HCEC 1CT (cell line): ENCODE measurements around the gene CPNE4.

ENCODE experiments used
- DNase-seq: peaks from one replicate; pipeline ENCODE4 v3.0.0-alpha.2; 2017

Gene CPNE4

DNA sequence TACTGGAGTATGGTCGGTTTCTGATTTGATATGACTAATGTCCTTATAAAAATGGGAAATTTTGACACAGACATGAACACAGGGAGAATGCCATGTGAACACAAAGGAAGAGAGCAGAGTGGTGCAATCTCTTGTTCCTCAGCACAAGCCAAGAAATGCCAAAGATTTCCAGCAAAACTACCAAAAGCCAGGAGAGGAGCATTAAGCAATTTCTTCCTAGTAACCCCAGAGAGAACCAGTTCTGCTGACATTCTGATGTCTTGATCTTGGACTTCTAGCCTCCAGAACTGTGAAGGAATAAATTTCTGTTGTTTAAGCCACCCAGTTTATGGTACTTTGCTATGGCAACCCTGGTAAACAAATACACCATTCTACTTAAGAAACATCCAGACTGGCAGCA lies 304.2 kb downstream of the CPNE4 start:
- no peak for DNase-seq

DNA sequence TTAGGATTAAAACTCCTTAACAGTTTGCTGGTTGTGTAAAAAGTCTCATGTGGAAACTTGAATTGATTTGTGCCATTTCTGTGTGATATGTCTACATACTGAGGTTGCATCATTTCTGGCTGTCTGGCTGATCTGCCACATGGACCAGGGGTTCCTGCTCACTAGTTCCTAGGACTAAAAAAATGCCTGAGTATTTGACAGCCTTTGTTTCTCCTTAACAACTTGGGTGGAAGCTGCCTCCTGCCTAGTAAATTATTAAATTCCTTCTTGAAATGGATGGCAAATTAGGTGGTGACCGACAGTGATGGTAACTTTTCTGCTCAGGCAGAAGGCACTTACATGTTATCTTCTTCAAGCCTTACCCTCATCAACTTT lies 305.2 kb downstream of the CPNE4 start:
- DNase-seq: no peak

DNA sequence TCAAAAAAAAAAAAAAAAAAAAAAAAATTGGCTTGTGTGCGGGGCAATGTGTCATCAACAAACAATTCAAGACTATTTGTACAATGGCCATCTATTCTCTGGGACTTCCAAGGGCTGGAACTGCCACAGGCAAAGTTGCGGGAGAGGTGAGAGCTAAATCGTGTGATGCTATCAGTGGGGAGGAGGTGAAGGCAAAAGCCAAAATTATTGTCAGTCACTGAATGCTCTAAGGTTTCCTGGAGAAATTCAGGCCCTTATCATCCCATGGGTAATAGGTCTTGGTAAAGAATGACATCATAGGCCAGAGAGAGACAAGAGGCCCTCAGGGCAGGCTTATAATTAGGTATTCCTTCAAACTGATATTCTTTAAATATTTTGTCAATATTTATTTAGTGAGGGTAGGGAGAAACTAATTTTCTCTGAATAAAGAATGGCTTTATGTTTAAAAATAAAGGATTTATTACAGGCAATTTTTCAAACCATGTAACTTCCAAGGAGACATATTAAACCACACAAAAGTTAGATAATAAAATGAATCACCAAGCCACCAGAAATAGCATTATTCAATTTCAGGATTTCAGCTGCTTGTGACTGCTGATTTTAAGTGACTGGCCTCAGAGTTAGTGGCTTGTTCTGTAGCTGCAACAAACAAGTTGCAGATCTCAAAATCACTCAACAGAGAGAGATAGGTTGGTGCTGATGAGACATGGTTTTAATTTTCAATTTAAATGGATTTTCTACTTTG lies 305.7 kb downstream of the CPNE4 start:
- DNase-seq: no peak

DNA sequence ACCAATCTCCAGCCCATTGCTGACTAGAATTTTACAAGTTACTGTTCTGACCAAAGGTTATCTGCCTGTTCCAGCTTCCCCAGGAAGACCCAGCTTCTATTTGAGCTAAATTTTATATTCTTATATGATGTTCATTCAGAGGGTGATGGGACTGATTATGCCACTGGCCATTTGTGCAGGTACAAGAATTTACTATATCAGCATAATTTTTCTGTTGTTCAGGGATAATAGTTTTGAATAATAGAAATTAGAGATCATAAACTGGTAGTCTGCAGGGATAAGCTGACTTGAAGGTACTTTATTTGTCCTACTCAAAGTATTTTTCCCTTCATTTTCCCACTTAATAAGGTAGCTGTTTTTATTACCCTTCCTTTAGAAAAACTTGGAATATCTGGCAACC lies 309.4 kb downstream of the CPNE4 start:
- no peak for DNase-seq

DNA sequence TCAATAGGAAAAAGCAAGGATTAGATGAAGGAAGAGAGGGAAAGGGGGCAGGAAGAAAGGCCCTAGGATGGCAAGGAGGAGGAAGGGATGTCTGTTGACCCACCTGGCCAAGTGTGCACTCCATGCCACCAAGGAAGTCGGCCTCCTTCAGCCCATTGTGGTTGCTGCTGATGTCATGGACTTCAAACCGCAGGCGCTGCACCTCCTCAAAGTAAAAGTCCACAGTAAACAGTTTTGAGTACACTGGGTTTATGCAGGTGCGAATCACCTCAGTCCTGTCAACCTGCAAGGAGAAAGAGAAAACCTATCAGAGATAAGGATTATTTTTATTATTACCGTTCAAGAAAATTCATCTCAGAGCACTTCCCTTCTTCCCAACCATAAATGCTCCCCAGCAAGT lies 311.5 kb downstream of the CPNE4 start:
- no peak for DNase-seq

DNA sequence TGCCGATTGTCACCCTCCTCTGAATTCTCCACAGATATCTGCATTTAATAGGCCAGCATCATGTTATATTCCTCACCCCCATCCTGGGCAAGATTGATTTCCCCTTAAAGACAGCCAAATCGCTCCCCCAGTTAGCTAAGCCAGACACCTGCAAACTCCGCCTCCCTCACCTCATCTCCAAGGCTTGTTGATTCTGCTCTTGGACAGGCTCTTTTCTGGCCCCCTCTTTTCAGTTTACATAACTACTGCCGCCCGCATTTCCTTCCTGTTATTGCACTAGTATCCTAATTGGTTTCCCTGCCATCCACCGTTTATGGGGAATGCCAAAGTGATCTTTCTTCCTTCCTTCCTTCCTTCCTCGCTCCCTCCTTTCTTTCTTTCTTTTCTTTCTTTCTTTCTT lies 317.3 kb downstream of the CPNE4 start:
- DNase-seq: no peak

DNA sequence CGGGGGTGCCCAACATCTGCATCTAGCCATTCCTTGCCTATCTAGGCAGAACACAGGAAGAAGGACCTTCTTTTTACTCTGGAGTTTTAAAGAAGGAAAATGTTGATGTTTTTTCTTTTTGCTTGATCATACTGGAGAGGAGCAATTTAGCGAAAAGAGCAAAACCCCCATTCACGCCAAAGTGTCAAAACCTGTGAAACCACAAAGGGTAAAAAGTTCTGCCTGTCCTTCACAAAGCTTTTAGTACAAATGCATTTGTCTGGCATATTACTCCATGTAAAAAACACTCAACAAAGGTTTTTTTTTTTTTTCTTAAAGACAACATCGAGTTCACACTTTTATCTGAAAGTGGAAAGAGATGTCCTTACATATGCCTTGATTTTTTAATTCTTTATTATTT lies 317.9 kb downstream of the CPNE4 start:
- DNase-seq: no peak

DNA sequence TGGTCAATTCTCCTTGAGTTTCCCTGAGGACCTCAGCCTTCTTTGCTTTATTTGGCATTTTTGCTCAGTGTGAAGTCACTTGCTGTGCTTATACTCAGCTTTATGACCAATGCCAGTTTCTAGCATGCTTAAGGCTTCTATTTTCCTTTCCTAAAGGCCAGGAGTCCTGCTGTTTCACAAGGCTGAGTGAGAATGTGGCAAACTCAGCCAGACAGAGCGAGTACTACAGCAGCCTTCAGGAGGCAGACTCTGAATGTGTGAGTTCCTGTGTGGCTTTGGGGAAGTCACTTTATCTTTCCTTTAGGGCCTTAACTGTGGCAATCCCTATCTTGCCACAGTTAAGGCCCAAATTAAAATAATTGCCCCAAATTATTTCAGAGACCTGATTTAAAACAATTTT lies 318.8 kb downstream of the CPNE4 start:
- no peak for DNase-seq

DNA sequence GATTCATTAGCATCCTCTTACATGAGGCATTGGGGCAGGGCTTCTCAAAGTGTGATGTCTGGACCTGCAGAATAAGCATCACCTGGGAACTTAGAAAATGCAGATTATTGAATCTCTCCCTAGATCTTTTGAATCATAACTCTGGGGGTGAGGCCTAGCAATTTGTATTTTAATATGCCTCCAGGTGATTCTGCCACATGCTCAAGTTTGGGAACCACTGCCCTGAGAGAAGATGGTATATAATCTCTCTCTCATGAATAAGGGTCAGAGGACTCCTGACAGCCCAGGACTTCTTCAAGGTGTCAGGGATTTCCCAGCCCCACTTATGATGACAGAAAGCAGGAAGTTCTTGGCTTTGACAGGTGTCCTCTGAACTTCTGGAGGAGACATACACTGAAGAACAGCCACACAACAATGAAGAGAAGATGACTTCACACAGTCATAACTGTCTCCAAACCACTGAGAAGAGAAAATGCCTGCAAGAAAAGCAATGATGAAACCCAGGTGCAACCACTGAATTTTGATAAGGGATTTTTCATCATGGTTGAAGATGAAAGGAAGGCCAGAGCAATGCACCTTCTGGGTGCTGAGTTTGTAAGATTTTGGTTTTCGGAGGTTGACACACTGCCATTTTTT lies 320.1 kb downstream of the CPNE4 start:
- no peak for DNase-seq

DNA sequence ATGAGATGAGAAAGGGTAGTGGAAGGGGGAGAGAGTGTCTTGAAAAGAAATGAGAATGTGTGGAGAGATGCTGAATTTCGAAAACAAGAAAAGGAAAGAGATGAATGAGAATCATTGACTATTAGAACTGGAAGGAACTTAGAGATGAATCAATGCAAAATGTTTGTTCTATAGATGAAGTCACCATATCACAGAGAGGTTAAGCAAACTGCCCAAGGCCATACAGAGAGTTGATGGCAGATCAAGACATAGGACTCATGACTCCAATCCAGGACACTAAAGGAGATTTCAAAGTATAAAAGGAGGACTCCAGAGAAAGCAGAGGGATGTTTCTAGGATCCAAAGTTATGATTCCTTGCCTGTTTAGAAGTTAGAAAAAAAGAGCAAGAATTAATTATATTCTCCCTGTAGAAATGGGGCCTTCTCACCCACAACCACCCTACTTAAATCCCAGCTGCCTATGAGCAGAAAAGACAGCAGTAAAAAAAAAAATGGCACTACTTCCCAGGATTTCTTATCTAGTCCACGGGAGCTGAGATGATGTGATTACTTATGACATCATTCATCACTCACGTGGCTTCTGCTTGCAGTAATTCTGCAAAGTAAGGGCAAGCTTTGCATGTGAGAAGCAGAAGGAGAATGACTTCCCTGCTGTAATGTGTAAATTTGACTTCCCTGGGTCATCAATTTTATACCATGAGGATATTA lies 321.2 kb downstream of the CPNE4 start:
- DNase-seq: no peak

DNA sequence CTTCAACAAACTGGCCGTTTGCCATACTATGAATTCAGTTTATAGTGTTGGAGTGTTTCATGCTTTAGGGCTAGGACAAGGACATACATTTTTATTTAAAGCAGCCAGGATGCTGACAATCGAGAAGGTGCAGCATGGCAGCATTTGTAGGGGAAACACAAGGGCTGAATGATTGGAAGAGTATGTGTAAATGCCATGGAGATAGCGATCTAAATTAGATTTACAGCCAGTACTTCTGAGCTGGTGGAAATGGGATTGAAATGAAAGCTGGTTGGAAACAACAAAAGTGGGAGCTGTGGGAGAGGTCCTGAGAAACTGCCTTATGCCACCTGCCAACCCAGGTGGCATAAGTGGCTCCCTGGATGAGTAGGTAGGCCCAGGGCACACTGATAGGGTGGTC lies 322.2 kb downstream of the CPNE4 start:
- no peak for DNase-seq

DNA sequence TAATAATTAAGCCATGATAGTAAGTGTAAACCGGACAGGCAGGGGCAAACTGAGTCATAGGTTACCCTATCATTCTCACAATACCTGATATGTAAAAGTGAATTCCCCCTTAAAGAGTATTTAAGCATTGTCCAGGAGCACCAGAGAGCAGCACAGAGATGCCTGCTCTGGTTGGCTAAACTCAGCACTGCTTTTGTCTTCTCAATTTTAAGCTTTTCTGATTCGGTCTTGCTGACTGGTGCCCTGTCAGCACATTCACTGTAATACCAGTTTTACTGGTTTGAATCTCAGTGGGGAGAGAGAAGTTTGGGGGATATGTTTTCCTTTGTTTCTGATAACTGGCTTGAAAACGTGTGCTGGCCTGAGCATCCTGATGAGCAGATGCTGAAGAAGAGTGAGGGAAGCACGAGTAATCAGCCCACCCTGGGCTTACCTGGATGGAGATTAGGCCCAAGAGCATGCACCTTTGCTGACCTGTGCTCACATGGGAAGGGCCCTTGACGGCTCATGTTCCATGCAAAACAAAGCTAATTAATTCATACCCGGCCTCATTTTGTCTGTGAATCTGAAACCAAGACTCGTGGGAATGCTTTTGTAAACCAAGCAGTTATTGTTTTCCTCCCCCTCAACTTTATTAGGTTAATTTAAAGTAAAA lies 323.6 kb downstream of the CPNE4 start:
- DNase-seq: no peak

DNA sequence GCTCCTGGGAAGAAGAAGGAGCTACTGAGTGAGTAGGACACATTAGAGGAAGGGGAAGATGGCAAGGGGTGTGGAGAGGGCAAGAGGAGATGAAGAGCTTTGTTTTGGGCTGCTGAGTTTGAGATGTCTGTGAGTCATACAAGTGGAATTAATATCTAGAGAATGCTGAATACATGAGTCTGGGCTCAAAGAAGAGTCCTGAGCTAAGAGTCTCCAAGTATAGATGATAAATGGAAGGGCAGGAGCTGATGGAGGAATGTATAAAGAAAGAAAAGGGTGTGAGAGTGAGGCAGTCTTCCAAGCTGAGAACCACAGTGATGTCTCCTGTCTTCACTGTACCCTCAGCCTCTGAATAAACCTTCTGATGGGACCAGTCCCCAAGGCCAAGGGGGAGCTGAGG lies 326.6 kb downstream of the CPNE4 start:
- DNase-seq: peak; percentile 23

DNA sequence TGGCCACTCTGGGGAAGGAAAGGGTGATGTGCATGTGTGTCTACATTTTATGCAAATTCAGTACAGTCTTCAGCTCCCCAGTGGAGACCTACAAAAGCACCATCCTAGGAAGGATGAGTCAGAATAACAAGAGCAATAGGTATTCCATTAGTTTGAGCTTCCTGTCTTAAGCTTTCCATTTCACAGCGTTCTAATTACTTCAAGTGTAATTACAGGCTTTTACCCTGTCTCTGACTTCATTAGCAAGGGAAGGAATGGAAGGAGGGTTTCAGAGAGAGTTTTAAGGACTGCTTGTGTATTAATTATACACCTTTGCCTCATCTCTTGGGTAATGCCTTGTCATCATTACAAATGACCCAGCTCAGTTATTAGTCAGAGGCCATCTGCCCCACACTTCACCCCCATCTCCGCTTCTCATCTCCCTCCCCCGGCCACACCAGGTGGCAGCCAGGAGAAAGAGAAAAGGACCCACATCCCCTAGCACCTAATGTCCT lies 329.2 kb downstream of the CPNE4 start:
- DNase-seq: peak; percentile 44

DNA sequence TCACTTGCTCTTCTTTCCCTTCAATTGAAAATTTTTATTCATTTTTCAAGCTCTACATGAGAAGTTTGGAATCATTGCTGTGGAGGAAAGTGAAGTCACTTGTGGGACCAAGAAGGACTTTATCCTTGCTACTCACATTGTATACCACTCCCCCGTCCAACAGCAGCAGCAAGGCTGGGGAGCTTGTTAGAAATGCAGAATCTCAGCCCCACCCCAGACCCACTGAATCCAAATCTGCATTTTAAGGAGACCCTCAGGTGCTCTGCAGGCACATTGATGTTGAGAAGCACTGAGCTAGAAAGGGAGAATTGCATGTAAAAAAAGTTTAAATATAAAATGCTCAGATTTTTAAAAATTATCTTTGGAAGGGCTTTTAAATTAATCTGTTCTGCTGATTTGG lies 329.7 kb downstream of the CPNE4 start:
- no peak for DNase-seq

DNA sequence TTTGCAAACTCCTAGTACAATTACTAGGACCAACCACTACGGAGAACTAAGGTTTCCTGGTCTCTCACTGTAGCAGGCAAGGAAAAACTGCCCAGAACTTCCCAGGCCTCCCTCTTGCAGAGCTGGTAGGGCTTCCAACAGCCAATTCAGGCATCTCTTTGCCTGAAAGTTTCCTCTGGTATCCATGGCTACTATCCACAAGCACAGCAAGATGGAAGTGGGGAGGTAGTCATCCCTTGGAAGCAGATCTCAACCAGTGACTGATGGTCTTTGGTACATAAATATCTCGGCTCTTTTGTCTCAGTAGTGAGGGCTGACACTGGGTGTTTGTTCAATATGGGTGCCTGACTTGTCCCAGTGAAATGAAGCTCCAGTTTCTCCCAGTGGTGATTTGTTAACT lies 330.7 kb downstream of the CPNE4 start:
- DNase-seq: peak; percentile 22

DNA sequence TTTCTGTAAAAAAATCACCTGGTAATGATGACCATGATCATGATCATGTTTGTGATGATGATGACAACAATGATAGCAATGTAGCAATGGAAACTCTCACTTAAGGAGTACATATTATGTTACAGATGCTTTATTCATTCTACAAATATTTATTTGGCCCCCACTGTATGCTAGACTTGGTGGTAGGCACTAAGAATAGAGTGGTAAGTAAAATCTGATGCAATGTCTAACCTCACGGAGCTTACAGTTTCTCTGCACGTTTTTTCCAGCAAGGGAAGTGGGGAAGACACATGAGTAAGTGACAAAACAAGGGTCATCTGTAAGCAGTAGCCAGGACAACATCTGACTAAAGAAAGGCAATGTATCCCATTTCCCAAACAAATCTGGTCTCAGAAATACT lies 332.7 kb downstream of the CPNE4 start:
- DNase-seq: peak; percentile 47

DNA sequence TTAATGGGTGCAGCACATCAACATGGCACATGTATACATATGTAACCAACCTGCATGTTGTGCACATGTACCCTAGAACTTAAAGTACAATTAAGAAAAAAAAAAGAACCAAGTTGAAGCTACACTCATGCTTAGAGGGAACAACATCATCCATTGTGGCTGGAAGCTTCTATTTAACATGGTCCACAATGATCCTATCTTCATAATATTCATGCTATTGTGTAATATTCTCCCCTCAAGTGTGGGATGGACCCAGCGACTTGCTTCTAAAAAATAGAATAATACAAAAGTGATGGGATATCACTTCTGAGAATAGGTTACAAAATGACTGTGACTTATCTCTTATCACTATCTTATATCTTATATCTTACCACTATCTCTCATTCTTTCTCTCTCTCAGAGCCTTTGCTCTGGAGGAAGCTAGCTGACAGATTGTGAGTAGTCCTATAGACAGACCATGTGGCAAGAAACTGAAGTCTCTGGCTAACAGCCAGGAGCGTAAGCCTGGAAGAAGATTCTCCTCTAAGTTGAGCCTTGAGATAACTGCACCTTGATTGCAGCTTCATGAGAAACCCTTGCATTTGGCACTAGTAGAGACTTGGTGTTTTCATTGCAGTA lies 333.6 kb downstream of the CPNE4 start:
- DNase-seq: no peak

DNA sequence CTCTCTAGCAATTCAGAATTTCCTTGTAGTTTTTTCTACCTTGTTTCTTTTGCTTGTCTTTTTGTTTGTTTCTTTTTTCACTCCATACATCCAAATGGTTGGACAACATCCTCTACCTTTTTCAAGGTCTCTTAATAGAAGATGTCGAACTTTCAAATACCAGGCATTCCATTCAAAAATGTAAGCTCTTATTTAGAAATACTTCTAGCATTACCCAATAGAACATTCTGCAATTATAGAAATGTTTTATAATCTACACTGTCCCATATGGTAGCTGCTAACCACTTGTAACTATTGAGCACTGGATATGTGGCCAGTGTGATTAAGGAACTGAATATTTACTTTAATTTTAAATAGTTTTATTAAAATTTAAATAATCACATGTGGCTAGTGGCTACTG lies 335.8 kb downstream of the CPNE4 start:
- DNase-seq: peak; percentile 51

DNA sequence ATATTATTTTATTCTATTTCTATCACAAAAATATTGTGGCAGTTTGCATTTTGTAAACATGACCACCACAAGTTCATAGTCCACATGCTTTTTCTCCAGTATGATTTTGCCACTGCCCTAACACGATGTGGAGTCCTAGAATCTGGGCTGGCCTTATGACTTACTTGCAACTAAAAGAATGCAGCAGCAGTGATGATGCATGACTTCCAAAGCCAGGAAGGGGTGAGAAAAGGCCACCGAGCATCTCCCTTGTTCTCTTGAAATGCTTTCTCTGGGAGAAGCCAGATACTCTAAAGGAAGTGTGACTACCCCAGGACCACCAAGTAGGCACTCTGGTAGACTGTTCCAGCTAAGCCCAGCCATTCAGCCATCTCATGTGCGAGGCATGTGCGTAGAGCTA lies 340.4 kb downstream of the CPNE4 start:
- peak; percentile 13 for DNase-seq

DNA sequence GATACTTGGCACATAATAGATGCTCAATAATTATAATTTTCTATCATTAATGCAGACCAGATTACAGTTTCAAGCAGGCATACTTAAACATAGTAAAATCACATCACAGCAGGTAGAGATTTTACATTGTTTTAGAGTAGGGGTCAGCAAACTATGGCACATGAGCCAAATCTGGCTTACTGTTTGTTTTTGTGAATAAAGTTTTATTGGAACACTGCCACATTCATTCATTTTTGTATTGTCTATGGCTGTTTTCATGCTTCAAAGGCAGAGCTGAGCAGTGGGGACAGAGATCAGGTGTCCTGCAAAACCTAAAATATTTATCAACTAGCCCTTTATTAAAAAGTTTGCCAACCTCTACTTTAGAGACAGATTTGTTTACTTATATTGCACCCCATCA lies 342.5 kb downstream of the CPNE4 start:
- DNase-seq: no peak

DNA sequence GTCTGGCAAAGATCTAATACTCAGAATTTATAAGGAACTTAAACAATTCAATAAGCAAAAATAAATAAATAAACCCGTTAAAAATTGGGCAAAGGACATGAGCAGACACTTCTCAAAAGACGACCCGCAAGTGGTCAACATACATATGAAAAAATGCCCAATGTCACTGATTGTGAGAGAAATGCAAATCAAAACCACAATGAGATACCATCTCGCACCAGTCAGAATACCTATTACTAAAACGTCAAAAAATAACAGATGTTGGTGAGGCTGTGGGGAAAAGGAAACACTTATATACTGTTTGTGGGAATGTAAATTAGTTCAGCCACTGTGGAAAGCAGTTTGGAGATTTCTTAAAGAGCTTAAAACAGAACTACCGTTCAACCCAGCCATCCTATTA lies 344.0 kb downstream of the CPNE4 start:
- DNase-seq: no peak

DNA sequence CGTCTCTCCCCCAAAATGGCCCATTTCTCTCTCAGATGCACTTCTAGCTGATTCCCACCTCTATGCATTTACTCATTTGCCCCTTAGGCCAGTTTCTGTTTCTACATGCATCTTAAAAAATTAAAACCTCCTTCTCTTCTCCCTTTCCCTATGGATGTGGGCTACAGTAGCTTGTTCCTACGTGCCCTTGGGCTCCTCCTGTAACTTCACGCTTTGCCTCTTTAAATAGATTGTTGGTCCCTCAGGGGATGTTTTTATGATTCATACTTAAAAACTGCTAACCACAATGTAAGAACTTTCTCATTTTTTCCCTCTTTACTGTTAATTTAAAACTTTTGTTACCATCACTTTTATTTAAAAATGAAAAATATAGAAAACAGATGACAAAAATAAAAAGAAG lies 346.4 kb downstream of the CPNE4 start:
- peak; percentile 40 for DNase-seq
